ENCODE results near the gene BABAM2.

BABAM2 gene

GRCh38 chr2:27931361-27931950 is 40.9 kb downstream of the BABAM2 start:
- H3K27ac ChIP-seq (ENCODE audit: extremely low read depth, low read depth, low read length) = no peak overlapping the region
- H3K4me1 ChIP-seq (ENCODE audit: control insufficient read depth, insufficient read depth, low read length) = no peaks in the 10 kb centered on the region
- H3K9me3 ChIP-seq (ENCODE audit: control insufficient read depth, insufficient read depth, low read depth, low read length) = no peaks in the 10 kb centered on the region
- no peaks in the 10 kb centered on the region for H3K36me3 ChIP-seq (ENCODE audit: control insufficient read depth in 2 of 2, insufficient read depth in 1 of 2, low read length in 2 of 2)
- H3K4me3 ChIP-seq (ENCODE audit: low read depth, low read length) = no peak overlapping the region
- TF ChIP-seq ZBTB17 (tag by site-specific recombination; IDR thresholded peaks at IDR 0.05) (no peak), ZNF175 (tag by site-specific recombination; IDR thresholded peaks at IDR 0.05) (no peak), ZNF433 (tag by site-specific recombination; IDR thresholded peaks at IDR 0.05; ENCODE audit: low read depth) (no peak), ZNF112 (tag by site-specific recombination; IDR thresholded peaks at IDR 0.05) (no peak), ZNF501 (tag by site-specific recombination; IDR thresholded peaks at IDR 0.05) (no peak), ZNF416 (tag by site-specific recombination; IDR thresholded peaks at IDR 0.05) (no peak), ZNF660 (tag by site-specific recombination; IDR thresholded peaks at IDR 0.05) (no peak), ZNF664 (tag by site-specific recombination; IDR thresholded peaks at IDR 0.05) (no peak), ZBTB44 (tag by site-specific recombination; IDR thresholded peaks at IDR 0.05) (no peak), MYNN (tag by site-specific recombination; IDR thresholded peaks at IDR 0.05; ENCODE audit: borderline replicate concordance) (no peak), ZNF48 (tag by site-specific recombination; IDR thresholded peaks at IDR 0.05) (no peak), ZNF558 (tag by site-specific recombination; IDR thresholded peaks at IDR 0.05) (no peak), ZBTB7A (tag by site-specific recombination; IDR thresholded peaks at IDR 0.05; ENCODE audit: low read depth) (no peak), ZNF777 (tag by site-specific recombination; IDR thresholded peaks at IDR 0.05; ENCODE audit: borderline replicate concordance) (no peak), ZNF19 (tag by site-specific recombination; IDR thresholded peaks at IDR 0.05; ENCODE audit: low read depth) (no peak)
- TF ChIP-seq, protein P1, sequence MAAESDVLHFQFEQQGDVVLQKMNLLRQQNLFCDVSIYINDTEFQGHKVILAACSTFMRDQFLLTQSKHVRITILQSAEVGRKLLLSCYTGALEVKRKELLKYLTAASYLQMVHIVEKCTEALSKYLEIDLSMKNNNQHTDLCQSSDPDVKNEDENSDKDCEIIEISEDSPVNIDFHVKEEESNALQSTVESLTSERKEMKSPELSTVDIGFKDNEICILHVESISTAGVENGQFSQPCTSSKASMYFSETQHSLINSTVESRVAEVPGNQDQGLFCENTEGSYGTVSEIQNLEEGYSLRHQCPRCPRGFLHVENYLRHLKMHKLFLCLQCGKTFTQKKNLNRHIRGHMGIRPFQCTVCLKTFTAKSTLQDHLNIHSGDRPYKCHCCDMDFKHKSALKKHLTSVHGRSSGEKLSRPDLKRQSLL (tag by site-specific recombination; IDR thresholded peaks at IDR 0.05) = no peak
- TF ChIP-seq, protein P2, sequence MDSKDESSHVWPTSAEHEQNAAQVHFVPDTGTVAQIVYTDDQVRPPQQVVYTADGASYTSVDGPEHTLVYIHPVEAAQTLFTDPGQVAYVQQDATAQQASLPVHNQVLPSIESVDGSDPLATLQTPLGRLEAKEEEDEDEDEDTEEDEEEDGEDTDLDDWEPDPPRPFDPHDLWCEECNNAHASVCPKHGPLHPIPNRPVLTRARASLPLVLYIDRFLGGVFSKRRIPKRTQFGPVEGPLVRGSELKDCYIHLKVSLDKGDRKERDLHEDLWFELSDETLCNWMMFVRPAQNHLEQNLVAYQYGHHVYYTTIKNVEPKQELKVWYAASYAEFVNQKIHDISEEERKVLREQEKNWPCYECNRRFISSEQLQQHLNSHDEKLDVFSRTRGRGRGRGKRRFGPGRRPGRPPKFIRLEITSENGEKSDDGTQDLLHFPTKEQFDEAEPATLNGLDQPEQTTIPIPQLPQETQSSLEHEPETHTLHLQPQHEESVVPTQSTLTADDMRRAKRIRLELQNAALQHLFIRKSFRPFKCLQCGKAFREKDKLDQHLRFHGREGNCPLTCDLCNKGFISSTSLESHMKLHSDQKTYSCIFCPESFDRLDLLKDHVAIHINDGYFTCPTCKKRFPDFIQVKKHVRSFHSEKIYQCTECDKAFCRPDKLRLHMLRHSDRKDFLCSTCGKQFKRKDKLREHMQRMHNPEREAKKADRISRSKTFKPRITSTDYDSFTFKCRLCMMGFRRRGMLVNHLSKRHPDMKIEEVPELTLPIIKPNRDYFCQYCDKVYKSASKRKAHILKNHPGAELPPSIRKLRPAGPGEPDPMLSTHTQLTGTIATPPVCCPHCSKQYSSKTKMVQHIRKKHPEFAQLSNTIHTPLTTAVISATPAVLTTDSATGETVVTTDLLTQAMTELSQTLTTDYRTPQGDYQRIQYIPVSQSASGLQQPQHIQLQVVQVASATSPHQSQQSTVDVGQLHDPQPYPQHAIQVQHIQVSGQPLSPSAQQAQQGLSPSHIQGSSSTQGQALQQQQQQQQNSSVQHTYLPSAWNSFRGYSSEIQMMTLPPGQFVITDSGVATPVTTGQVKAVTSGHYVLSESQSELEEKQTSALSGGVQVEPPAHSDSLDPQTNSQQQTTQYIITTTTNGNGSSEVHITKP (tag by site-specific recombination; IDR thresholded peaks at IDR 0.05) = no peak
- CTCF ChIA-PET = no interaction called here
- POLR2A ChIA-PET = no interaction called here

GRCh38 chr2:27932396-27932795 is 41.9 kb downstream of the BABAM2 start:
- CTCF ChIA-PET = interaction anchor here (0.5 kb wide), 2 partner anchors 481 to 831 kb away, joined by 3 to 4 read pairs; no protein-coding TSS in a partner anchor
- Histone ChIP-seq H3K9me3 (ENCODE audit: control insufficient read depth, insufficient read depth, low read depth, low read length) (no peaks in the 10 kb centered on the region), H3K36me3 (ENCODE audit: control insufficient read depth in 2 of 2, insufficient read depth in 1 of 2, low read length in 2 of 2) (no peaks in the 10 kb centered on the region), H3K4me3 (ENCODE audit: low read depth, low read length) (no peak overlapping the region), H3K27ac (ENCODE audit: extremely low read depth, low read depth, low read length) (no peak overlapping the region), H3K4me1 (ENCODE audit: control insufficient read depth, insufficient read depth, low read length) (no peaks in the 10 kb centered on the region)
- POLR2A ChIA-PET = no interaction called here
- TF ChIP-seq, protein P3, sequence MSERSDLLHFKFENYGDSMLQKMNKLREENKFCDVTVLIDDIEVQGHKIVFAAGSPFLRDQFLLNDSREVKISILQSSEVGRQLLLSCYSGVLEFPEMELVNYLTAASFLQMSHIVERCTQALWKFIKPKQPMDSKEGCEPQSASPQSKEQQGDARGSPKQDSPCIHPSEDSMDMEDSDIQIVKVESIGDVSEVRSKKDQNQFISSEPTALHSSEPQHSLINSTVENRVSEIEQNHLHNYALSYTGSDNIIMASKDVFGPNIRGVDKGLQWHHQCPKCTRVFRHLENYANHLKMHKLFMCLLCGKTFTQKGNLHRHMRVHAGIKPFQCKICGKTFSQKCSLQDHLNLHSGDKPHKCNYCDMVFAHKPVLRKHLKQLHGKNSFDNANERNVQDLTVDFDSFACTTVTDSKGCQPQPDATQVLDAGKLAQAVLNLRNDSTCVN (tag by site-specific recombination; optimal IDR thresholded peaks at IDR 0.05) = no peak
- TF ChIP-seq ZSCAN23 (tag by site-specific recombination; IDR thresholded peaks at IDR 0.05) (no peak), ZNF266 (tag by site-specific recombination; IDR thresholded peaks at IDR 0.05; ENCODE audit: low read depth) (no peak), ZNF2 (tag by site-specific recombination; IDR thresholded peaks at IDR 0.05) (no peak), ZNF394 (tag by site-specific recombination; IDR thresholded peaks at IDR 0.05; ENCODE audit: borderline replicate concordance) (no peak)
